ENCODE measurements around the gene RNU5B-1.

DNA sequence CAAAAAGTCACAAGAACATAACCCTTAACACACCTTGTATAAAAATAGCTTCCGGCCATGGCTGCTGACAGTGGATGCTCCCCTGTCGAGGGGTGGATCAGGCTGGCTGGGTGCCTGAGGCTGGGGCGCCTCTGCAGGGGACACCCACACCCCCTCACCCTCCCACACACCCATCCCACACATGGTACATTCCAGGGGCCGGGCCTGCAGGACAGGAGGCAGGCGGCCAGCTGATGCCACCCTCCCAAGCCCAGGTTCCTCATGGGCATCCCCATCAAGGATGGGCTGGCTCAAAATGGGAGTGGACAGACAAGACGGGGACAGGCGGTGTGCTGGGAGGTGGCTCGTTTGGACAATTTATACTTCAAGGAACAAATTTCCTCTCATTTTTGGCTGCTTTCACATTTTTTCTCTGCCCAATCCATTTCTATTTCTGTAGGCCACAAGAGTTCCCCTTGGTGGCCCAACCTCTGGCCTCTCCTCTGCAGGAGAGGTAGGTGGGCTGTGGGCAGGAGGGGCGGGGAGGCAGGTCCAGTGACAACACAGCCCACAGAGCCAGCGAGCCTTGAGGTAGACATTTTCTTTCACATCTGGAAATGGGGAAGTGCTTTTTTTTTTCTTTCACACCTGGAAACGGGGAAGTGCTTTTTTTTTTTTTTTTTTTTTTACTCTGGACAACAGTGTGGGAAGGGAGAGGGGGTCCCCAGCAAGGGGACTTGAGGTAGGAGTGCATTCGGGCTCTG, 23.3 kb downstream of the RNU5B-1 start:
- TF ChIP-seq, protein P1, sequence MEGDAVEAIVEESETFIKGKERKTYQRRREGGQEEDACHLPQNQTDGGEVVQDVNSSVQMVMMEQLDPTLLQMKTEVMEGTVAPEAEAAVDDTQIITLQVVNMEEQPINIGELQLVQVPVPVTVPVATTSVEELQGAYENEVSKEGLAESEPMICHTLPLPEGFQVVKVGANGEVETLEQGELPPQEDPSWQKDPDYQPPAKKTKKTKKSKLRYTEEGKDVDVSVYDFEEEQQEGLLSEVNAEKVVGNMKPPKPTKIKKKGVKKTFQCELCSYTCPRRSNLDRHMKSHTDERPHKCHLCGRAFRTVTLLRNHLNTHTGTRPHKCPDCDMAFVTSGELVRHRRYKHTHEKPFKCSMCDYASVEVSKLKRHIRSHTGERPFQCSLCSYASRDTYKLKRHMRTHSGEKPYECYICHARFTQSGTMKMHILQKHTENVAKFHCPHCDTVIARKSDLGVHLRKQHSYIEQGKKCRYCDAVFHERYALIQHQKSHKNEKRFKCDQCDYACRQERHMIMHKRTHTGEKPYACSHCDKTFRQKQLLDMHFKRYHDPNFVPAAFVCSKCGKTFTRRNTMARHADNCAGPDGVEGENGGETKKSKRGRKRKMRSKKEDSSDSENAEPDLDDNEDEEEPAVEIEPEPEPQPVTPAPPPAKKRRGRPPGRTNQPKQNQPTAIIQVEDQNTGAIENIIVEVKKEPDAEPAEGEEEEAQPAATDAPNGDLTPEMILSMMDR (IDR thresholded peaks at IDR 0.05) = no peak
- no peak for TF ChIP-seq EZH2phosphoT487 (IDR thresholded peaks at IDR 0.05)

Data from neural progenitor cell (in vitro differentiated cells).